GM12892 (cell line): ENCODE measurements around the gene KREMEN2.

Experiments used
- POLR2A ChIP-seq: IDR thresholded peaks from 2 replicates; pipeline ENCODE4 v1.6.1; 2011; ENCODE audit warnings: low read depth, low read length, control low read depth
- POLR2AphosphoS5 ChIP-seq: IDR thresholded peaks from 2 replicates; pipeline ENCODE4 v1.6.1; 2011; ENCODE audit warnings: low read depth, low read length, control low read depth

- TF ChIP-seq POLR2A (no peak), POLR2AphosphoS5 (no peak)
These were observed 14.2 kb upstream of the KREMEN2 start for GRCh38 chr16:2949705-2950352.
